ENCODE results near the gene GOLGA6C.
"Not testable (repeated sequence)": the region's sequence is repeated elsewhere in the genome, so short reads cannot be mapped to it uniquely, and the experiment has no call there.

The GOLGA6C gene

GRCh38 chr15:75284152-75284551 lies 26.0 kb downstream of the GOLGA6C start:
- not testable (repeated sequence) for H3K4me3 ChIP-seq (ENCODE audit: low read length)

- not testable (repeated sequence) for H3K4me3 ChIP-seq (ENCODE audit: low read length)
Observed at GRCh38 chr15:75293660-75294059, 35.5 kb downstream of the GOLGA6C start.

- not testable (repeated sequence) for H3K4me3 ChIP-seq (ENCODE audit: low read length)
Observed at GRCh38 chr15:75298541-75299310, 40.6 kb downstream of the GOLGA6C start.

GRCh38 chr15:75299311-75299688 lies 41.2 kb downstream of the GOLGA6C start:
- H3K4me3 ChIP-seq (ENCODE audit: low read length): not testable (repeated sequence)

GRCh38 chr15:75300026-75300425 lies 41.9 kb downstream of the GOLGA6C start:
- not testable (repeated sequence) for H3K4me3 ChIP-seq (ENCODE audit: low read length)

- TF ChIP-seq ZNF274 (IDR thresholded peaks at IDR 0.05; ENCODE audit: low read depth, low read length): no peak
- H3K4me3 ChIP-seq (ENCODE audit: low read length): no peak overlapping the region
Observed at GRCh38 chr15:75302318-75302717, 44.2 kb downstream of the GOLGA6C start.

GRCh38 chr15:75302753-75303152 lies 44.6 kb downstream of the GOLGA6C start:
- H3K4me3 ChIP-seq (ENCODE audit: low read length): not testable (repeated sequence)

- TF ChIP-seq ZNF274 (IDR thresholded peaks at IDR 0.05; ENCODE audit: low read depth, low read length): no peak
Observed at GRCh38 chr15:75306188-75306587, 48.1 kb downstream of the GOLGA6C start.

GRCh38 chr15:75307778-75308390 lies 49.8 kb downstream of the GOLGA6C start:
- TF ChIP-seq ZNF274 (IDR thresholded peaks at IDR 0.05; ENCODE audit: low read depth, low read length): no peak
- no peak overlapping the region for H3K4me3 ChIP-seq (ENCODE audit: low read length)

More at GRCh38 chr15:75306188-75306587, 48.1 kb downstream of the GOLGA6C start:
- H3K4me3 ChIP-seq (ENCODE audit: low read length): no peak overlapping the region

GRCh38 chr15:75309711-75310110 lies 51.6 kb downstream of the GOLGA6C start:
- TF ChIP-seq ZNF274 (IDR thresholded peaks at IDR 0.05; ENCODE audit: low read depth, low read length): no peak
- no peak overlapping the region for H3K4me3 ChIP-seq (ENCODE audit: low read length)

GRCh38 chr15:75312548-75312947 lies 54.4 kb downstream of the GOLGA6C start:
- H3K4me3 ChIP-seq (ENCODE audit: low read length): not testable (repeated sequence)

- no peak overlapping the region for H3K4me3 ChIP-seq (ENCODE audit: low read length)
- TF ChIP-seq ZNF274 (IDR thresholded peaks at IDR 0.05; ENCODE audit: low read depth, low read length): no peak
Observed at GRCh38 chr15:75313116-75313845, 55.1 kb downstream of the GOLGA6C start.

- H3K4me3 ChIP-seq (ENCODE audit: low read length): no peak overlapping the region
- no peak for TF ChIP-seq ZNF274 (IDR thresholded peaks at IDR 0.05; ENCODE audit: low read depth, low read length)
Observed at GRCh38 chr15:75314552-75315290, 56.6 kb downstream of the GOLGA6C start.

- H3K4me3 ChIP-seq (ENCODE audit: low read length): not testable (repeated sequence)
Observed at GRCh38 chr15:75319231-75319897, 61.2 kb downstream of the GOLGA6C start.

Measured in GM08714 (cell line).